GM18870 (cell line): ENCODE measurements around the gene ARL5C.

ENCODE experiments used
- ATAC-seq: cut with Tn5 transposase; IDR thresholded peaks from one replicate; pipeline ENCODE4 v1.9.1; 2021; ENCODE audit warnings: moderate library complexity; ENCODE audit not compliant: unreplicated experiment

ARL5C gene

DNA sequence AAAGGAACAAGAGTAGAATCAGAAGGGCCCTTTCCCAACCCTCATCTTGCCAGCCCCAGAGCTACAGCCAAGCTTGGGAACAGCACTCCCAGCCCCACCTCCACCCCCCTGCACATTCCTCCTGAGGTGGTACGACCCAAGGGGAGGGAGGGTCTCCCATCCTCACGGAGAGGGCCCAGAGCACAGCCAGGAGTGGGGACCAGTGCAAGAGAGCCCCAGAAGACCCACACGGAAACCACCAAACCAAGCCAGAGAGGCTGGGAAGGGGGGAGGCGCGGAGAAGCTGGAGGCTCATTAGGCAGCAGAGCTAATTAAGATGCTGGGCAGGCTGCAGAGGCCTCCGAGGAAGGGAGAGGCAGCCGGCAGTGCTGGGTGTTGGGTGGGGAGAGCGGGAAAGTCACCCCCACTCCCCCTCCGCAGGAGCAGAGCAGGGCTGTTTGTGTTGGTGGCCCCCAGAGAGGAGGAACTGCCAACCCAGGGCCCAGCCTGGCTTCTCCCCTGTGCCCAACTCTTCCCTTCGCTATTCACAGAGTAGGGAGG, 29.1 kb upstream of the ARL5C start:
- no peak for ATAC-seq

DNA sequence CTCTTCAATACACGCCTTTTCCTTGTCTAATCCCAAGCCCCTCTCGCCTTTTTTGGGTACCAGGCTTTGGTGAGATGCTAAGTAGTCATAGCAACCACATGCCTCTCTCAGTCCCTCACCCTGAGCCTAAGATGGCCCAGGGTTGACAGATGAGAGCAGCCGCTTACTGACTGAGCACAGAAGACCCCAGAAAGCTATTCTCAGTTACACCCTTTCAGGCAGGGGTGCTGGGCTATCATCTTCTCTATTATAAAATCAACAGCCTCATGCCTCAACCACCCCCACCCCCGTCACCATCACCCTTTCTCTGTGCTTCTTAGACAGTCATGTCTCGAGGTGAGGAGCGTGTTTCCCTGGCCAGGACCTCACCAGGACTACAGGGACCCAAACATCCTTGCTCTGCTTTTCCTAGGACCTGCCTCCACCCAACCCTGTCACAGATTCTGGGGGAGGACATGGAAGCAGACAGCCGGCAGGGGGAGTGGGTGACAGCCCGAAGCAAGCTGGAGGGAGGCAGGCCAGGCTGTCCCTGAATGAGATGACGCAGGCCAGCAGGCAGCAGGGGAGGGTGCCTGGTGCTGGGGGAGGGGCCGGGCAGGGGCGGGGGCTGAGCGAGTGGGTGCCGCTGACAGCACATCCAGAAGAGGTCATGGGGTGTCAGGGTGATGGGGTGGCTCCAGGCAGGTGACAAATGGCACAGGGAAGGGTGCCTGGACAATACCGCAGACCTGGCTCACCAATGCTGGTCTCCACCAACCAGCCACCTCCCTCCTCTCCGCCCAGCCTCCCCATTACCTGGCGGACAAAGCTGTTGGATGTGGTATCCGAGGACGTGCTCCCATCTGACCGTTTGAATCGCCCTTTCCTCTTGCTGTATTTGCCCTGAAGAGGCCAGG, 28.4 kb upstream of the ARL5C start:
- ATAC-seq: no peak

DNA sequence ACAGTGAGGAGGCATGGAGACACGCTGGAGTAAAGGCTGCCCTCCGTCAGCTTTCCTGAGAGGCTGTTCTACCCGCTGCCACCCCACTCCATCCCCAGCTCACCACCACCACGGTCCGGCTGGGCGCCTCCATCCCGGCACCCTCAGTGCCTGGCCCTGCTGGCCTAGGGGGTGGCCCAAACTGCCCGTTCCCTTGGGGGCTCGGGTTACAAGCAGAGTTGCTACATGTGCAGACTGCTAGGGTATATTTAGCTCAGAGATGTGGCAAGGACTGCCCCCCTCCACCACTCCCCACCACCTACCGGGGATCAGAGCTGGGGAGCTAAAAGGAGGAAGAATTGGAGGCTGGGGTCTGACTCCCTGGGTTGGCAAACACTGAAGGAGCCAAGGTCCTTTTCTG, 27.4 kb upstream of the ARL5C start:
- no peak for ATAC-seq

DNA sequence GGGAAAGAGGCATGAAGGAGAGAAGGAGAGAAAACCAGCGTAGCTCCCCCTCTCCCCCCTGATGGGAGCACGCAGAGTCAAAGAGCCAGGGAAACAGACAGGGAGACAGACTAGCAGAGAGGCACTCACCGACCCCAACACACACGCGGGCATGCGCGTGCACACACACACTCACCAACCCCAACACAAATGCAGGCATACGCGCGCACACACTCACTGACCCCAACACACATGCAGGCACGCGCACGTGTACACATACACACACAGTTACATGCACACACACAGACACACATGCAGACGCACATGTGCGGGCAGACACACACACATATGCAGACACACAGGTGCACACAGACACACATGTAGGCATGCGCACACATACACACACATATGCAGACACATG, 26.9 kb upstream of the ARL5C start:
- no peak for ATAC-seq

DNA sequence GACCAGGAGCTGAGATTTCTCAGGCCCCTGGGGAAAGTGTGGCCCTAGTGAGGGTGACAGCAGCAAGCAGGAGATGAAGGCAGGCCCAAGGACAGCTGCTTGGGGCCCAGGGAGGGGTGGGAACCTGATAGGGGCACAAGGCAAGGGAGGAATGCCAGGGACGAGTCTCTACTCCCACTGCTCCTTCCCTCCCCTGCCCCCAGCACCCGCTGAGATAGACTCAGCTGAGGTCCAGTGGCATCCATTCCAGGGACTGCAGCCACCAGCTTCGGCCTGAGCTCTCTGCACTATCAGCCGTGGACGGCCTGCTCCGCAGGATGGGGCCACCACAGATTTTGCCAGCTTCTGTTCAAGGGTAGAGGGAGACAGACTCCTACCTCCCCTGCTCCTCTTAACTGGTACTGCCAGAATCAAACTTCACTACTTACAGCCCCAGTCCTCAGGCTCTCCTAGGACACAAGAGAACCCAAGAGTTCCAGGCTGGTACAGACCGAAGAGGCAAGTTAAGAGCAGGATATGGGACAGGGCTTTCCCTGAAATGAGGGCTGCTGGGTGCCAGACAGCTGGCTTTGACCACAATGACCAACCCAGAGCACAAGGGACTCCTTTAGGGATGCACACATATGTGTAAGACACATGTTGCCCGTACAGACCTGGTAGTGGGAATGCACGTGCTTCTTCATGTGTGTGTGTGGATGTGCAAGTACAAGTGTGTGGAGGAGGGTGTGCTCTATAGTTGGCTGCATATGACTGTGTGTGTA, 26.0 kb upstream of the ARL5C start:
- no peak for ATAC-seq

DNA sequence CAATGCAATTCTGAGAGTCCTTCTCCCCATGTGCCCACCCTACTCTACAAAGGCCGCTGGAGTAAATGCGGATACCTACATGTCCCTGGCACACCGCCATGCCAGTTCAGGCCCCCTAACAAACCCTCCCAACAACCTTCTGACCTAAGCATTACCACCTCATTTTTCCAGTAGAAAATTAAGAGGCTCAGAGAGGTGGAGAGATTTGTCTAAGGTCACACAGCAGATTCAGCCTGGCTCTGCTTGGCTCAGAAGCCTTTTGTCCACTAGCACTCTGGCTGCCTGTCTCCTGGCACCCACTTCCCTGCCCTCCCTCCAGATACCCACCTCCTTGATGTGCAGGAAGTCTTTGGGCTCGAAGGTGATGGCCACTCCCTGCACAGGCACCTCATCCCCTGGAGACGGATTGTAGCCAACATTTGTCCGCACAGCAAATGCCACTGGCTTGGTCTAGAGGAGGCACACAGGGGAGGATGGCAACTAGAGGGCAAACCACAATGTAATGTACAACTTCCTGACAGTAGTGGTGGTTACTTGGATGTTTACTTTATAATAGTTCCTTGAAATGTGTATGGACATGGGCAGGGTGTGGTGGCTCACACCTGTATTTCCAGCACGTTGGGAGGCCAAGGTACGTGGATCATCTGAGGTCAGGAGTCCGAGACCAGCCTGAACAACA, 21.3 kb upstream of the ARL5C start:
- no peak for ATAC-seq

DNA sequence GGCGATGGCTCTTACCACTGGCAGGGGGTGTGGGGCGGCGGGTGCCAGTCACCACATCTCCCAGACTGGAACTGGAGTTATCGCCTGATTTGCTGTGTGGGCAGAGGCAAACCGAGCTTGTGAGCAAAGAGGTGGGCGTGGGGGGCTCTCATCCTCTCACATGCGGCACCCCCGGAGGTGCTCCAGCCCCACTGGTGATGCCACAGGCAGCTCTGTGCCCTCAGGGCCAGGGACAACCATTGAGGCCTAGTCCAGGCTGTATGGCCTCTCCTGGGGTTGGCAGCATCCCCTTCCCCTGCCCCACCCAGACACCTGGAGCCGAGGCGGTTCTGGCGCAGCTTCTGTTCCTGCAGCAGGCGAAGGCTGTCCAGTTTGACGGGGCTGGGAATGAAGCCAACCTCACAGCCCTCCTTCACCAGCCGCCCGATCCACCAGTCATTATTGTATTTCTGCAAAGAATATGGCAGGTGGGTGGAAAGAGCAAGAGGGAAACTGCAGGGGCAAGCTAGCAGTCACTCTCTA, 20.6 kb upstream of the ARL5C start:
- no peak for ATAC-seq

DNA sequence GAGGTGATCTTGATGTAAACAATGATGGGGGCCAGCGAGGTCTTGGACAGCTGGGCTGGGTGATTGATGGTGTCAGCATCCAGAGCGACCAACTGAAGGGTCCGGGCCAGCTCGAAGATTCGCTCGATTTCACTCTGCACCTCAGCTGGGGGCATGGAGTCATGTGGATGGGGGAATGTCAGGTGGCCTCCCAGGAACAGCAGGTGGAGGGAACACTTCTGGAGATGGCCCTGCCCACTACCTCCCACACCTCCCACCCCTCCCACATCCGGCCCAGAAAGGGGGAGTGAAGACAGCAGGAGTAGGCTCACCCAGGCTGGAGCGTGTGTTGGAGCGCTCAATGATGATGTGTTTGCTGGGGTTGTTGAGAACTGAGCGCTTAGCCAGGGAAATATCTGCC, 17.8 kb upstream of the ARL5C start:
- ATAC-seq: no peak

DNA sequence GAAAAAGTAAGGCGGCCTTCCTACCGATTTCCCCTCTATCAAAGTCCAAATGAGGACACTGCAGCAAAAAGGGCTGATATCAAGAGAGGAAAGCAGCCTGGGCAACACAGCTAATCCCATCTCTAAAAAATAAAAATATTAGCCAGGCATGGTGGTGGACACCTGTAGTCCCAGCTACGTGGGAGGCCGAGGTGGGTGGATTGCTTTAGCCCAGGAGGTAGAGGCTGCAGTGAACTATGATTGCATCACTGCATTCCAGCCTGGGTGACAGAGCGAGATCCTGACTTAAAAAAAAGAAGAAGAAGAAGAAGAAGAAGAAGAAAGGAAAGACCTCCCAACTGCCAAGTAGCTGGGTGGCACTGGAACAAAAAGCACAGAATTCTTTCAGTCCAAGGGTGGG, 17.1 kb upstream of the ARL5C start:
- no peak for ATAC-seq

DNA sequence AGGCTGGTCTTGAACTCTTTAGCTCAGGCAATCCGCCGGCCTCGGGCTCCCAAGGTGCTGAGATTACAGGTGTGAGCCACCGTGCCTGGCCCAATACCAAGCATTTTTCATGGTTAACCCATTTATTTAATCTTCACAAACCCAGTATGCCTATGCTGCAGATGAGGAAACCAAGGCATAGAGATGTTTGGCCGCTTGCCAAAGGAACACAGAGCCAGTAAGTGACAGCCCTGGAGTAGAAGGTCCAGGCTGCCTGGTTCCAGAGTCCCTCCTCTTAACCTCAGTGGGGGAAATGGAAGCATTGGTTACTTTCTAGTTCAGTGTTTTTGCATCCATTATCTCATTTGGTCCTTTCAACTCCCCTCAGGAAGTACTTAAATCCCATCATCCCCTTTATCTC, 15.3 kb upstream of the ARL5C start:
- no peak for ATAC-seq

DNA sequence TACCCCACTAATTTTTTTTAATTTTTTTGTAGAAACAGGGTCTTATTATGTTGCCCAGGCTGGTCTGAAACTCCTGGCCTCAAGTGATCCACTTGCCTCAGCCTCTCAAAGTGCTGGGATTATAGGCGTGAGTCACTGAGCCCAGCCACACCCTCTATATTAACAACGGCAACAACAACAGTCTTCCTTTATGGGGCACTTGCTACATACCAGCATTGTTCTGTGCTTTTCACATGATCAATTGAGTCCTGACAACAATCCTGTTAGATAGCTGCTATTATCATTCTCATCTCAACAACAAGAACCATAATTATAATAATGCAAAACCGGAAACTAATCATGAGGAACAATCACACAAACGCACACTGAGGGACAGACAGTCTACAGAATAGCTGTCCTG, 12.6 kb upstream of the ARL5C start:
- no peak for ATAC-seq

DNA sequence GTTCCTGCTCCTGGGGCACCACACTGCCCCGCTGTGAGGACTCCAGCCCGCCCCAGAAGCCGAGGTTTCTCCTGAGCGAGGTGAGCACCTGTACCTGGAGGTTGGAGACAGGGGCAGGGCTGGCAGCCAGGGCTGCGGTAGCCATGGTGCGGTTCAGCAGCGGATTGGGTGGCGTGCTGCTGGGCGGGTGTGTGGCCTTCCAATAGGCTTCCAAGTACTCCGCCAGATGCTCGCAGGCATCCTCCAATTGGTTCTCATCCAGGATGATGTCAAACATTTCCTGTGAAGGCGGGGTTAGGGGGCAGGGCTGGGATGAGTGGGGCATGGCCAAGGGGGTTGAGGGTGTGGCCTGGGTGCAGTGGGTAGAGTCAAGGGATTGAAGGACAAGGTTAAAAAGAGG, 11.3 kb upstream of the ARL5C start:
- no peak for ATAC-seq

DNA sequence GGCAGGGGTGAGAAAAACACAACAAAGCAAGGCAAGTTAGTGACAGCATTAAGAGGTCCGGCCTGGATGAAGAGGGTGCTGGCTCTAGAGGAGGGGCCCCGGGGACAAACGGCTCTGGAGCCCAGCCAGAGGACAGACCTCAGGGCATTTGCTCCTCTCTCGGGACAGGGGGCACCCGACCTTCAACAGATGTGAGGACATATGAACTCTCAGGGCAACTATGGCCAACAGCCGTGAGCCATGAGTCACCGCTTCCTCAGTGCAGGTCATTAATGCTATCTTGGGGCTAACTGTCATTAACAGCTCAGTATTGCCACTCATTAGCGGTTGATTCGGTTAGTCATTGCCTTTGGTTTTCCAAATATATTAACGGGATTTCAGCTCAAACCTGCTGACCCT, 9.7 kb upstream of the ARL5C start:
- ATAC-seq: no peak

DNA sequence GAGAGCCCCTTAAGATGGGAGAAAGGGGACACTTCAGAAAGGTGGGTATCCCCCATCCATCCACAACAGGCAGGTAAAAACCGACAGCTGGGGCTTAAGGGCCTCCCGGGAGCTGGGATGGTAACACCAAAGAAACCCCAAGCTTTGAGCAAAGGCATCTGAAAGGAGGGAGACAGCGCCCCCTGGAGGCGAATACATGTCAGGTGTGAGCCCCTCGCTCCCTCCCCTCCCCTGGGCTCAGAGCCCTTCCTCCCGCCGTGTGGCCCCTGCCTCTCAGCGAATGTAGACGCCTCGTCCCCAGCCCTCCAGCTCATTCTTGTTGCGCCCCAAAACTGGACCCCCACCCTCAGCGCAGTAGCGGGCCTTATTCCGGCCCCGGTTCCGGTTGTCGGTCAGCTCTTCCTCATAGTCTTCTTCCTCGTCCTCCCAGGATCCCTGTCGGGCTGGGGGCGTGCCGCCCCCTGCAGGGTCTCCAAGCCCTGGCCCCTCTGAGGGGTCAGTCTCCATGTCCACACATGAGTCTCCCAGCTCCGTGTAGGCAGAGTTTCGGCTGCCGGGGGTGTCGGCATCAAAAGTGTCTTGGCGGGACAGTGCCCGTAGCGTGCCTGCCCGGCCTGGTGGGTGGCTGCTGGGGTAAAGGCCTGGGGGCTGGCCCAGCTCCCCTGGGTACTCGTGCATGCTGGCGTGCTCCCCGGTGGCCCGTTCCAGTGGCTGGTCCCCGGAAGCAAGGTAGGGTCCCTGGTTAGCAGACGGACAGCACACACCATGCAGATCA, 9.1 kb upstream of the ARL5C start:
- no peak for ATAC-seq

DNA sequence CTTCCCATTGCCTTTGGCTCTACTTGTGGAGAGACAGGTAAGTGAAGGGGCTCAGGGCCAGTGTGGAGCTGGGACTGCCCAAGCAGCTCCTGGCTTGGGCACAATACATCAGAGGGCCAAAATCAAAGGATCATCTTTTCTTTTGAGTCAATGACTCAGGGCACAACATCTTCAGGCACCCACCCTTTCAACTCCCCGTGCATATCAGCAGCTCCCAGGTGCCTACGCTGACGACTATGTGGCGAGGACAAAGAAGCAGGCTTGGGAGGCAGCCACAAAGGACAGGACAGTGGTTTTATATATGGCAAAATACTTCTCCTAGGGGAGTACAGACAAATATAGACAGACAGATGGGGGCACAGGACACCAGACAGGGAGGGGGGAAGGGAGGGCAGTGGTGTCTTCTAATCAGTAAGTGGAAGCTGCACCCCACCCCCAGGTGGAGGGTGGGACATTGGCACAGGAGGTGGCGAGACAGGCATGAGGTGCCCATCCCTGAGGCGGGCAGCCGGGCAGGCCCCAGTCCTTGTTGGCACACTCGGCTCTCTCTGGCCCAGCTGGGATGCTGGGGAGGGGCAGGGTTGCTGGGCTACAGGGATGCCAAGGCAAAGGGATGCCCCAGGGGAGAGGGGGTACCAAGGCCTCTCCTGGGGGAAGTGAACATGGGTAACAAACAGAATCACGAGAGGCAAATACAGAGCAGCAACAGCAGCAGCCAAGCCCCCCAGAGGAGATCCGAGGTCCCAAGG, 7.7 kb upstream of the ARL5C start:
- no peak for ATAC-seq

DNA sequence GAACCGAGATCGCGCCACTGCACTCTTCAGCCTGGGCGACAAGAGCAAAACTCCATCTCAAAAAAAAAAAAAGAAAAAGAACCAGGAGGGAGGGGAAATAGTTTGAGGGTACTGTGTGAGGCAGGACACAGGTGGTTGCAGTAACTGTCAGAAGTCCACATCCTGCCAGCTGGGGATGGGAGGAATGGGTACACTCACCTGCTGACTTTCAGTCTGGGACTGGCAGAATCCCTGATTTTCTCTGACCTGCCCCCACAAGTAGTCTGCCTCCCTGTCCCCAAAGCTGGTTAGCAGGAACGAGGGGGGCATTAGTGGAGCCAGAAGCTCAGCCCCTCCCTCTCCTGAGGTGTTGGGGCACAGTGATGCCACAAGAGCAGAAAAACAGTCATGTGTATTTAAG, 7.1 kb upstream of the ARL5C start:
- no peak for ATAC-seq

DNA sequence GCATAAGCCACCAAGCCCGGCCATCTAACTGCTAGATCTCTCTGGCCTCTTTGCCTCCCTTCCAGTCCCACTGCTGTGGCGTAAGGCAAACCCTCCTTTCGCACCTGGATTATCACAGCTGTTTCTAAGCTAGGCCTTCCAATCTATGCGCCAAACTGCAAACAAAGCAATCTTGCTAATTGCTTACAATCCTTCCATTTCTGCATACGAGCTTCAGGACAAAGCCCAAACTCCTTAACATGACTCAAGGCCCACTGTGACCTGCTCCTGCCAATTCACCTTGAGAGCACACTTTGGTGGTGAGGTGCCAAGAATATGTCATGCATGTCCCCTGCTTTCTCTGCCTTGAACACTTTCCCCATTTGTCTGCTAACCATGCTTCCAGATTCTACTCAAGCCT, 6.0 kb upstream of the ARL5C start:
- ATAC-seq: no peak

DNA sequence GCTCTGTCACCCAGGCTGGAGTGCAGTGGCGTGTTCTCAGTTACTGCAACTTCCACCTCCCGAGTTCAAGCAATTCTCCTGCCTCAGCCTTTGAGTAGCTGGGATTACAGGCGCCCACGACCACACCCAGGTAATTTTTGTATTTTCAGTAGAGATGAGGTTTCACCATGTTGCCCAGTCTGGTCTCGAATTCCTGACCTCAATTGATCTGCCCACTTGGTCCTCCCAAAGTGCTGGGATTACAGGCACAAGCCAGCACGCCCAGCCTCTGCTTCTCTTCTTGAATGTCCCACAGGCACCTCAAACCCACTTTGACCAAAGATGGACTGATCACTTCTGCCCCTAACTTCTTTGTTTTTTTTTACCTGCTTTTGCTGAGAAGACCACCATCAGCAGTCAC, 4.6 kb upstream of the ARL5C start:
- ATAC-seq: no peak

DNA sequence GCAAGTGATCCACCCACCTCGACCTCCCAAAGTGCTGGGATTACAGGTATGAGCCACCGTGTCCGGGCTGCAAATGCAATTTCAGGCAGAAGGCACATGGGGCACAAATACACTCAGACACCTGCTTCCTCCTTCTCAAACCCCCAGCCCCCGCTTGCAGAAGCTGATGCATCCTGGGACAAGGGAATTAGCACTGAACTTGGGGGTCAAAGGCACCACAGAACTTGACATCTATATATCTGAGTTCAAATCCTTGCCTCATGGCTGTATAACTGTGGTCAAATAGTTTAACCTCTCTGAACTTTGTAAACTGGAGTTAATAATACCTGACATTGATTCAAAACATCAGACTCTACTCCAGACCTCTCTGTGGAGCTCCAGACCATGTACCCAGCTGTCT, 4.1 kb upstream of the ARL5C start:
- ATAC-seq: no peak

DNA sequence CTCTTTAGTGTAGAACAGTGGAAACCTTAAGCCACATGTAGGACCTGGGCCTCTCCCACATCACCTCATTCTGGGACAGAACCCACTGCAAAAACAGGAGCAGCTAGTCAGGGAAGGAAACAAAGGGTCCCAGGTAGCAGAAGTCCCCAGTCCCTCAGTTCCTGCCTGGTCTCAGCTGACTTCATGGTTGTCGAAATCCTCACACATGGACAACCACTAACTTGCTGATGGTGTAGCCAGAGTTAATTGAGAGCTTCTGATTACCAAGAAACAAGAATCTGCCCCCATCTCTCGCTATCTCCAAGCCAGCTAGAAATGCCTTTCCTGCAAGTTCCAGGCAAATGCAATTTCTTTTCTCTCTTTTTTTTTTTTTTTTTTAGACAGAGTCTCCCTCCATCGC, 3.6 kb upstream of the ARL5C start:
- ATAC-seq: no peak
